ENCODE measurements around the gene SLC35A3.
"Not testable (repeated sequence)": the region's sequence is repeated elsewhere in the genome, so short reads cannot be mapped to it uniquely, and the experiment has no call there.

Gene SLC35A3

DNA sequence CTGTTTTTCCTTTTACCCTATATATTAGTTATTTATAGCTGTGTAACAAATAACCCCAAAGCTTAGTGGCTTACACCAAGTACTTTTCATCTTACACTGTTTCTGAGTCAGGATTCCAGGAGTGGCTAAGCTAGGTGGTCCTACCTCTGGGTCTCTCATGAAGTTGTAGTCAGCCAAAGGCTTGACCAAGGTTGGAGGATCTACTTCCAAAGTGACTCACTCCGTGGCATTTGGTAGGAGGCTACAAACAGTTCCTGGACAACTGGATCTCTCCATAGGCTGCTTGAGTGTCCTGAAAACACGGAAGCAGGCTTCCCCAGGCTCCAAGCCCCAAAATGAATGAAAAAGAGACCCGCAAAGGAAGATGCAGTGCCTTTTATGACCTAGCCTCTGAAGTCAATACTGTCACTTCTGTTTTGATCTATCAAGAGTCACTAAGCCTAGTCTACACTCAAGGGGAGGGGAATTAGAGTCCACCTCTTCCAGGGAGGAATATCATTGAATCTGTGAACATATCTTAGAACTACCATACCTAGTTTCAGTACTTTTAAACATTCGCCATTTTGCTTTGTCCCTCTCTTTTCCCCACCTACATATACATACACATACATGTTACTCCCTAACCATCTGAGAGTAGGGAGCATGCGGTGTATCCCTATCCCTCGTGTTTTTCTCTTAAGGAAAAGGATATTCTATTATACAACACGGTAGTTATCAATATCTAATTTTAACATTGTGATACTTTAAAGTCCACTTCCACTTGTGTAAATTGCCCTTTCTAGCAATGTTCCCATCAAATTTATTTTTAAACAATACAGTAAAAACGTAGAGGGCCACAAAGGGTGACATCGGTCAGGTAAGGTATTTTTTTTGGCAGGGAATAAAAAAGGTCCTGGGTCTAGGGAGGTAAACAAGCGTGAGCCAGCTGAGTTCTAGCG lies 67.2 kb downstream of the SLC35A3 start:
- DNase-seq (ENCODE audit: low read depth), result no peak

DNA sequence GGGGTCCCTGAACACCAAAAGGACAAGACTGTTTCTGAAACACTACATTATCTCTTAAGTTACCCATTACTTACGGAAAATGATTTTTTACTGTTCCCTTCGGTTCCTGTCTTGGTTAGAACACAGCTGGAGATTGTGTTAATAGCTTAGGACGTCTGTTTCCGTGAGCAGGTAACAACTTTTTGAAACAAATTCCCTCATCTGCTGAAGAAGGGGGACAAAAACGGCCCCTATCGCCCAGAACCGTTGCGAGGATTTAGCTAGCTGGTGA lies 67.8 kb downstream of the SLC35A3 start:
- DNase-seq (ENCODE audit: low read depth), result no peak

DNA sequence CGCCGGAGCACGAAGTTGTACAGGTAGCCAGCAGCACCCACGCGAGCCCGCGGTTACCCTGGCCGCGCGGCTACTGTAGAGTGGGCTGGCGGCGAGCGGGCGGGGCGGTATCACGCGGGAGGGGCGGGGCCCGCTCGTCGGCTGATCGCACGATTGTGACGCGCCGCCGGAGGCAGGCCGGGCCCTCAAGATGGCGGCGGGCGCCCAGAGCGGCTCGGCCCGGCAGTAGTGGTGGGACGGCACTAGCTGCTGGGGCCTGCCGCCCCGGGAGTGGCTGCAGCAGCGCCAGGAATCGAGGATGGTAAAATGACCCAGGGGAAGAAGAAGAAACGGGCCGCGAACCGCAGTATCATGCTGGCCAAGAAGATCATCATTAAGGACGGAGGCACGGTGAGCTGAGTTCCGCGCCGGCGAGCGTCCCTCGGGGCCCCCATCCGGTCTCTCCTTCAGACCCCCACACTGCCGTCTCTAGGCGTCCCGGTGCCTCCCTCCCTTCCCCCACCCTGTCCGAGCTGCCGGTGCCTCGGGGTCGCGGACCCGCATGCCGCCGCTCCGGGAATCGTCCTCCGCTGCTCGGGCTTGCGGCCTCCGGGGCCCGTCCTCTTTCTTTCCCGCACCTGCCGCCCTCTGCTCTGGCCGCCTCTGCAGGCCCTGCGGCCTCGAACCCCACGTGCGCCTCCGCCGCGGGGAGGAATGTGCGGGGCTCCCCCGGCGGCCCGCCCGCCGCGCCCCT lies 68.3 kb downstream of the SLC35A3 start:
- DNase-seq (ENCODE audit: low read depth), result peak; percentile 86

DNA sequence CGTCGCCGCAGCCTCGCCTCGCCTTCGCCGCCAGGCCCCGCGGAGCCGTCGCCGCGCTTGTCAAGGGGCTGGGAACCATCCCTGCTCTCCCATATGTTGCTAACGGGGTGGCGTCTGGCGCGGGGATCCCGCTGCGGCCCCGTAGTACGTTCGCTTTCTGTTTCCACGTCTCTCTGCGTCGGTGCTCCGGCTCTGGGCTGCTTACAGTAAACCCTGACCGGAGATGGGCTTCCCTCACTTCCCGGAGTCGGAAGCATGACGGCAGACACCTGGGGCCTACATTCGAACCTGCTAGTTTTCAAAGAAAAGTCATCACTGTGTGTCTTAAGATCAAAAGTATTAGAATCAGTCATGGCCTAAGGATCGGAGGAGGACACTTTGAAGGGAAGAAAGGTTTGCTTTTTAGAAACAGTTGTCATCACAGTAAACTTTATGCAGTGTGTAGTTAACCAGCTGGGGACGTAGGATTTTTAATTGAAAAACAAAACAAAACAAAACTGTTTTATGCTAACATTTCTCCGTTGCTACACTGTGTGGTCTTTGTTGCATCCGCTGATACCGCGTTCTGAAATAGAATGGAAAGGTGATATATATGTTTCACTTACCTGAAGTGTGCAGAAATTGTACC lies 69.0 kb downstream of the SLC35A3 start:
- DNase-seq (ENCODE audit: low read depth), result peak; percentile 49

DNA sequence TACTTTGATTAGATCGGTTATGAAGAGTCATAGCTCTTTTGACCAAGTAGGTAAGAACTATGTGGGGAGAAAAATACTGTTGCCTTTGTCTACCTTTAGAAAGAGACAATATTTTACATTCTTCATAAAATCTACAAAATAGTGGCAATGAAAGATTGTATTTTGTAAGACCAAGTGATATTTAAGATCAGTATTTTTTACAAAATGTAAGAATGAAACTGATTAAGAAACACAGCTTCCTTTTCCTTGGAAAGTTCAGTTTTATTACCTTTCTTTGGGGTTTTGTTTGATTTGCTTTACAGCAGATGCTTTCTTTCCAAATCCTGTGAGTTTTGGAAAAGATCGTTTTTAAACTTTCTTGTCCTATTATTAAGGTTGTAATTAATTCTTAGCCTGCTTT lies 69.8 kb downstream of the SLC35A3 start:
- no peak for DNase-seq (ENCODE audit: low read depth)

DNA sequence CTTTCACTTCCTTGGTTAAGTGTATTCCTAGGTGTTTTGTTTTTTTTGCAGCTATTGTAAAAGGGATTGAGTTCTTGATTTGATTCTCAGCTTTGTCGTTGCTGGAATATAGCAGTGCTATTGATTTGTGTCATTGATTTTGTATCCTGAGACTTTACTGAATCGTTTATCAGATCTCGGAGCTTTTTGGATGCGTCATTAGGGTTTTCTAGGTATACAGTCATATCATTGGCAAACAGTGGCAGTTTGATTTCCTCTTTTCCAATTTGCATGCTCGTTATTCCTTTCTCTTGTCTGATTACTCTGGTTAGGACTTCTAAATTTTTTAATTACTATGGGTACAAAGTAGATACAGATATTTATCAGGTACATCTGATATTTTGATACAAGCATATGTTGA lies 75.4 kb downstream of the SLC35A3 start:
- no peak for DNase-seq (ENCODE audit: low read depth)

DNA sequence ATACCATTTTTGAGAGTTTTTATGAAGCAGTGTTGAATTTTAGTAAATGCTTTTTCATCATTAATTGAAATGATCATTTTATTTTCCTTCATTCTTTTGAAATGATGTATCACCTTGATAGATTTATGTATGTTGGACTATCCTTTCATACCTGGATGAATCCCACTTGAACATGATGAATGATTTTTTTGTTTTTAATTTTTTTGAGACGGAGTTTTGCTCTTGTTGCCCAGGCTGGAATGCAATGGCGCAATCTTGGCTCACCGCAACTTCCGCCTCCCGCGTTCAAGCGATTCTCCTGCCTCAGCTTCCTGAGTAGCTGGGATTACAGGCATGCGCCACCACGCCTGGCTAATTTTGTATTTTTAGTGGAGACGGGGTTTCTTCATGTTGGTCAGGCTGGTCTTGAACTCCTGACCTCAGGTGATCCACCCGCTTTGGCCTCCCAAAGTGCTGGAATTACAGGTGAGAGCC lies 77.5 kb downstream of the SLC35A3 start:
- not testable (repeated sequence) for DNase-seq (ENCODE audit: low read depth)

DNA sequence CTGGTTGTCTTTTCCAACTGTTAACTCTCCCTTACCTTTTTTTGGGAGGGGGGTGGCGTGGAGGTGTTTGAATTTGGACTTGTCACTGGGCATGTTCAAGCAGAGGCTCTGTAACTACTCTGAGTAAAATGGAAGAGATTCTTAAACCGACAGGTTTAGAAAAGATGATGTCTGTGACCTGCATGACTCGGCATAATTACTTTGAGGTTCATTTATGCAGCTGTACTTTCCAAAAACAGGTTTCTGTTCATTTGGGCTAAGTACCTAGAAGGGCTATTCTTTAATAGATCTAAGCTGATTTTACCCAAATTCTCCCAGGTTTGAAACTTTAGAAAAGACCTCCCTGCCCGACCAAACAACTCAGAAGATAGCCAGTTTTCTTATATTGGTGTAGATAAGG lies 80.3 kb downstream of the SLC35A3 start:
- no peak for DNase-seq (ENCODE audit: low read depth)

DNA sequence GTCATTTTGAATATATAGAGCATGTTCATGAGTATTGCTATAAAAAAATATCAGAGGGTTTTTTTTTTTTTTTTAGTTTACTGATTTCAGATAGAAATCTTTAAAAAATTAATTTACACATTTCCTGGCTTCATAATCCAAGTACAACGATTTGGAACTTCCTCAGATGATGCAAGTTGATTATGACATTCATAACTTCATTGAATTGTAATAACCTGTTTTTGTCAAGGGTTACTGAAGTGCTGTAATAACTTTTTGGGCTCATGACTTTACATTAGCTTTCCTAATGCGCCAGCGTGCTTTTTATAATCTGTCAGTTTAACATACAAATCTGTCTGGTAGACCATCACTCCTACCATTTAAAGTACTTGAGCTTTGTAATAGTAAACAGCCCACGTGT lies 81.6 kb downstream of the SLC35A3 start:
- DNase-seq (ENCODE audit: low read depth), result no peak

DNA sequence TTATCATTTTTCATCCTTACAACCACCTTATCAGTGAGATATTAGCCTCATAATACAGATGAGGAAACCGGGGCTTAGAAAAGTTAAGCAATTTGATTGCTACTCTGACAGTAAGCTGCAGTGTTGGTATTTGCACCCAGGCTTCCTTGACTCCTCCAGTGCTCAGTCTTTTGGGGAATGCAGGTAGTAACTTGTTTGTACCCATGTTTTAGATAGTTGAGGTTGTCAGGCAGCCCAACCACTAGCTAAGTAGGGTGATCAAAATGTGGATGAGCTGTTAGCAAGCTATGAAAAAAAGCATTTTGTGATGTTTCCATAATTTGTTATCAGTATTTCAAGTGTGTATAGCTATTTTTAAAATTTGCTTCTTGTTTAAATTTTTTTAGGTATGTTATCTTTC lies 82.1 kb downstream of the SLC35A3 start:
- DNase-seq (ENCODE audit: low read depth), result no peak

DNA sequence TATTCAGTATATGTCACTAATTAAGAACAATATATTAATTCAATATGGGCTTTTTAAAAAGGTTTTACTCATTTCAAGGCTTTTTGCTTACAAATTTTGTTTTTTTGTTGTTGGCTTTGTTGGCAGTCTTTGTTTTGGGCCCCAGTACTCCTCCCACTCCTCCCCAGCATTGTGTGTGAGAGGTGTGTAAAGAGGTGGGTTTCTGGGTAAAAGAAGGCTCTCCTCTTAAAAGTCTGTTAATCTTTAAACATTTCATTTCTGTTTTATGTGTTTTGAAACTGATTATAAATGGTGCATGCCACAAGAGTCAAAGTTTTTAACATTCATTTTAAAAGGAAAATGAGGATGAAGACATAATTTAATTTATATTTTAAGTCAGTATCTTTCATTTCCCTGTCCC lies 83.3 kb downstream of the SLC35A3 start:
- DNase-seq (ENCODE audit: low read depth), result no peak

DNA sequence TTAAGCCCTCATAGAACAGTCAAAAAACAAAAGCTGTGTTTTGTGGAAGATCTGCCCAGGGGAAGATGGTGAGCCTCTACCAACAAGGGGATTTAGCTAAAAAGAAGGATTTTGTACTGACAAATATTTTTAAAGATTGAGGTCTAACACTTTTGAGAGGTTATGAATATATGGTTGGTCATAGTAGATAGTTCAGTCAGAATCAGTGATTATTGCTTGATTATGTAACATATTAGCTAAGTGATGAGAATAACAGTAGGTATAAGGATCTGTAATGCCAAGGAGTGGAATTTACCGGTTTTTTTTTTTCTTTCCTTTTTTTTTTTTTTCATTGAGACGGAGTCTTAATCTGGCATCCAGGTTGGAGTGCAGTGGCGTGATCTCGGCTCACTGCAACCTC lies 83.9 kb downstream of the SLC35A3 start:
- DNase-seq (ENCODE audit: low read depth), result no peak

DNA sequence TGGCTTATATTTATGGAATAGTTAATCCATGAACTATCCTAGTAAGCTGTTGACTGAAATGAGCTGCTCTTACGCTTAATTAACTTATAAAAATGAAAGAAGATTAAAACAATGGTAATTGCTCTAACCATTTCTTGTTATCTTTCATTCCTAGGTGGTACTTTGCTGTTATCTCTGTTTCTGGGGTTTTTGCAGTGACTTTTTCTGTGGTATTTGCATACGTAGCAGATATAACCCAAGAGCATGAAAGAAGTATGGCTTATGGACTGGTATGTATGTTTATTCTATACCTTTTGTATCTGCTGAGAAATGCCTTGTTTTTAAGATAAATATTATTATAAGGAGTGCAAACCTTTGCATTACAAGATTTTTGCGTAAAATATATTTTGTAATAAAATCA lies 91.9 kb downstream of the SLC35A3 start:
- no peak for DNase-seq (ENCODE audit: low read depth)

DNA sequence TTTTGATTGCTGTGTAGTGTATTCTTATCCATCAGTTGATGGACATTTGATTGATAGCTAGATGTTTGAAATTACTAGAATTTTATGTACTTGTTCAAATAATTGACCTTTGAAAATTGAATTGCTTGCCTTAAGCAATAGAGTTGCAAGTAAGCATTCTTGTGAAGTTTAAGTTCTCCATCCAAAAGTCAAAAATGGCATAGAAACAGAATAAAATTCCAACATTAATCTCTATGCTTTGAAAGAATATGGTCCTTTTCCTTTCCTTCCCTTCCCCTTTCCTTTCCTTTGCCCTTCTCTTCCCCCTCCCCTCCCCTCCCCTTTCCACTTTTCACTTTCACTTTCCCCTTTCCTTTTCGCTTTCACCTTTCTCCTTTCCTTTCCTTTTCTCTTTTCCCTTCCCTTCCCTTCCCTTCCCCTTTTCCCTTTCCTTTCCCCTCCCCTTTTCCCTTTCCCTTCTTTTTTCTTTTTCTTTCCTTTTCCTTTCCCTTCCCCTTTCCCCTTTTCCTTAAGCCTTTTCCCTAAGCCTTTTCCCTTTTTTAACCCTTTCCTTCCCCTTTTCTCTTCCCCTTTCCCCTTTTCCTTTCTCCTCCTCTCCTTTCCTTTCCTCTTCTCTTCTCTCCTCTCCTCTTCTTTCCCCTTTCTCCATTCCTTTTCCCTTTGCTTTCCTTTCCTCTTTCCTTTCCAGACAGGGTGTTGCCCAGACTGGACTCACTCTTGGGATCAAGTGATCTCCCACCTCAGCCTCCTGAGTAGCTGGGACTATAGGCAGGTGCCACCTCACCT lies 95.6 kb downstream of the SLC35A3 start:
- DNase-seq (ENCODE audit: low read depth), result no peak

DNA sequence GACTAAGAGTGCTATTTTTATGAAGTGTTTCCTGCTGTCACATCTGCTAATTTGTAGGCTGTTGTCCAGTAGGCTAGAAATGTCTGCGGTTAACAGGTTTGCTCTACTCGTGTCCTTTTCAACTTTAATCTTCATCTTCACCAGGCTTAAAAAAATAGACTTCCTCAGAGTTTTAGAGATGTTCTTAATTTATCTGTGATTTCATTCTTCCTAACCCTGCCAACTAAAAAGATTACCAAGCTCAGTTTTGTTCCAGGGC lies 96.1 kb downstream of the SLC35A3 start:
- DNase-seq (ENCODE audit: low read depth), result no peak

DNA sequence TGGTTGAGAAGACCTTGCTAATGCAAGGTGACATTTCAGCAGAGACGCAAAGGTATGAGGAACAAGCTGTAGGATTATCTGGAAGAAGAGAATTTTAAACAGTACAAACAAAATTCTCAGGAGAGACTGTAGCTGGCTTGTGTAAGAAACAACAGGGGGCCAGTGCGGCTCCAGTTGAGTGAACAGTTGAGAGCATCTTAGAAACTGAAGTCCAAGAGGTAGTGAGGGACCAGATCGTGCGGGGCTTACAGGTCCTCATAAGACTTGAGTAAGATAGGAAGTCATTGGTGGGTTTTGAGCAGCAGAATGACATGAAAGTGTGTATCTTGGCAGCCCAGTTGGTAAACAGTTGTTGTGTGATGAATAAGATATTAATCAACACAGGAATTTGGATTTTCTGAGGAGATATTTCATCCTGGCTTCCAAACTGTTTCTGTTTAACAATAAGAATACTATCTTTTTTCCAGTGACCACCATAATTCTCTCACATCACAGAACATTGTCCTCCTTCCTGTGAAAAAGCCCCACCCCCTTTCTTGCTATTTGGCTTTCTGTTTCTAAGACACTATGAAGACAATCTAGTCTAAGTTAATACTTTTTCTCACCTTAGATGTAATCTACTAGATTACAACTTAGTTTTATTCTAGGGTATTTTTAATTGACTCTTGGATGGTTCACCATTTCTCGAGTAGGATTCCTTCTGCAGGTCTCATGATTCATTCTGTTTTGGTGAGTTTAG lies 100.6 kb downstream of the SLC35A3 start:
- DNase-seq (ENCODE audit: low read depth), result no peak

DNA sequence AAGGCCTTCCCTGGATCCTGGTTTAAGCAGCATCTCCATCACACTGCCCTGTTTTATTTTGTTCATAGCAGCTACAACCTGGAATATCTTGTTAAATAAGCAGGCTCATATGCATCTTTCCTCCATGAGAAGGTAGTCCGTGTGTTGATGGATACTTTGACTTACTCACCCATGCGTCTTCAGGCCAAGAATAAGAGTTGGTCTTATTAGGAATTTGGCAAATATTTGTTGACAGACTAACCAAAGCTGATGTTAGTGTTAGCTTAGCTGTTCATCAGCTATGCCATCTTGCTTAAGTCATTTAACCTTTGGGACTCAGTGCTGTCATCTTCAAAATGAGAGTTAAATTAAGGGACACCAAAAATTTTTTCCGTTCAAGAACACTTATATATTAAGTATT lies 103.7 kb downstream of the SLC35A3 start:
- DNase-seq (ENCODE audit: low read depth), result no peak

DNA sequence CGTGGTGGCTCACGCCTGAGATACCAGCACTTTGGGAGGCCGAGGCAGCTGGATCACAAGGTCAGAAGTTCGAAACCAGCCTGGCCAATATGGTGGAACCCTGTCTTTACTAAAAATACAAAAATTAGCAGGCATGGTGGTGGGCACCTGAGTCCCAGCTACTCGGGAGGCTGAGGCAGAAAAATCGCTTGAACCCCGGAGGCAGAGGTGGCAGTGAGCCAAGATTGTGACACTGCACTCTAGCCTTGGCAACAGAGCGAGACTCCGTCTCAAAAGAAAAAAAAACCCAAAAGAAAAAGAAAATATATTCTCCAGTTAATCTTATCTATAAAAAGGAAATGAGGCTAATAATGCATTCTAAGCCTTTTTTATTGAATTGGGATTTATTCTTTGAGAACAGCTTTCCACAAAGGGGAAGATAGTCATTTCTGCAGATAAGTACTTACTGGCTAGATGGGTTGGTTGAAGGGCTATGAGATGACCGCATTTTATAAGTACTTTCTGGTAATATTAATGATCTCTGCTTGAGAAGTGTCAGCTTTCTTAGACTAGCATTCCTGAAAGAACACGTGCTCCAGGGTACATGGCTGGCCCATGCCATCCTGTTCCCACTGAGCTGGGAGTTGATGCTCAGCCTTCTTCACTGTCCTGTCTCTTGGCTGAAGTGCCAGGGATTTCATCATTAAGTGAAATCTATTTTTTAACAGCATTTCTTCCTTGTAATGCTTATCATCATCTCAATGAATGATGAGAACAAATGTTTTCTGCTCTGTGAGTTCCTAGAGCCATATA lies 105.0 kb downstream of the SLC35A3 start:
- DNase-seq (ENCODE audit: low read depth), result no peak

DNA sequence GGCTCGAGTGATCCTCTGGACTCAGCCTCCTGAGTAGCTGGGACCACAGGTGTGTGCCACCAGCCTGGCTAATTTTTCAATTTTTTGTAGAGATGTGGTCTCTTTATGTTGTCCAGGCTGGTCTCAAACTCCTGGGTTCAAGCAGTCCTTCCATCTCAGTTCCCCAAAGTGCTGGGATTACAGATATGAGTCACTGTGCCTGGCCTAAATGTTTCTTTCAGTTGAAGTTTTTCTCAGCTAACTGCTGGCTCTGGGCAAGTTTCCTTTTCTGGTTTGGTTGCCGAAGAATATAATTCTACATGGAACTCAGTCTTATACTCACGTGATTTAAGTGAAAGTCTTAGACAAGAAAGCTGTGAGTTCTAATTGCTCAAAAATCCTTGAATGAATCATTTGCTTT lies 106.0 kb downstream of the SLC35A3 start:
- DNase-seq (ENCODE audit: low read depth), result no peak

DNA sequence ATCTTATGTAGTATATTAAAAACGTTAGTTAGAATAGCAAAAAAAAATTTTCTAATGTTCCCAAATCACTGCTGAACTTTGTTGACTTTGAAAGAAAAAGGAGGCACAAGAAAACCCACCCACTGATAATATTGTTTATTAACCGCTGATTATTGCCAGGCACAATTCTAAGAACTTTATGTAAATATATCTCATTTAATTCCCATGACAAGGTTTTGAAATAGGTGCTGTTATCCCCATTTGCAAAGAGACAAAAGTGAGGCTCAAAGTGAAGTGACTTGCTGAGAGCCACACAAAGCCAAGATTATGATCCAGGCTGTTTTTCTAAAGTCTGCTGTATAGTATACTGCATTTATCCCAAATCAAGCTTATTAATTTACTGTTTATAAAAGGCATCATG lies 106.5 kb downstream of the SLC35A3 start:
- DNase-seq (ENCODE audit: low read depth), result no peak

DNA sequence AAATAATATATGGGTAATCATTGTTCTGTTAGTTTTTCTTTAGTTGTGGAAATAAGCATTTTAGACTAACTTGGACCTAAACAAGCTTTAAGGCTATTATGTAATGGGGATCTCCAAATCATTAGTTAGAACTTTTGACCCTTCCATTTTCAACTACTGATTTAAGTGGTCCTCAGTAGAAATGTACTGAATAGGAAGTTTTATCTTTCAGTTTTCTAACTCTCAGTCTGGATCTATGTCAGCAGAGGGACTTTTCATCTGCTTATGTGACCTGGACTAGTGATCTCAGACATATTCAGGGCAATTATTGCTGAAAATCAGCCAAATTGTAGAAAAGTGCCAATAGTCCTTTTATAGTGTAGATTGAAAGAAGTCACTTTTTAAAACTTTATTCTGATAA lies 106.9 kb downstream of the SLC35A3 start:
- DNase-seq (ENCODE audit: low read depth), result no peak
